SKM-1 (cell line): ENCODE data around the gene SNCG.
"Not testable (repeated sequence)": the region's sequence is repeated elsewhere in the genome, so short reads cannot be mapped to it uniquely, and the experiment has no call there.

Source experiments
- DNase-seq: peaks from one replicate; lab custom pipeline; 2025; ENCODE audit not compliant: unreplicated experiment; lab: John Stamatoyannopoulos, UW

Gene SNCG

GRCh38 chr10:86958116-86958900, at the start of gene SNCG:
TSS of gene SNCG (plus strand) at chr10:86958599. CDS start at chr10:86958698, 99 bp downstream.
- DNase-seq = no peak

GRCh38 chr10:86914734-86915133, 43.7 kb upstream of the SNCG start:
- no peak for DNase-seq

- DNase-seq = no peak
These were observed 40.4 kb upstream of the SNCG start for GRCh38 chr10:86918022-86918471.

- DNase-seq = no peak
These were observed 35.8 kb upstream of the SNCG start for GRCh38 chr10:86922553-86922961.

- DNase-seq = no peak
These were observed 28.7 kb upstream of the SNCG start for GRCh38 chr10:86929468-86930380.

GRCh38 chr10:86931872-86932271, 26.5 kb upstream of the SNCG start:
- no peak for DNase-seq

- no peak for DNase-seq
These were observed 25.7 kb upstream of the SNCG start for GRCh38 chr10:86932674-86933073.

- not testable (repeated sequence) for DNase-seq
These were observed 24.2 kb upstream of the SNCG start for GRCh38 chr10:86934162-86934711.

- DNase-seq = no peak
These were observed 21.5 kb upstream of the SNCG start for GRCh38 chr10:86936661-86937501.

- no peak for DNase-seq
These were observed 20.8 kb upstream of the SNCG start for GRCh38 chr10:86937502-86938154.

GRCh38 chr10:86938260-86938659, 20.1 kb upstream of the SNCG start:
- no peak for DNase-seq

GRCh38 chr10:86940076-86940475, 18.3 kb upstream of the SNCG start:
- DNase-seq = not testable (repeated sequence)

GRCh38 chr10:86940677-86941076, 17.7 kb upstream of the SNCG start:
- DNase-seq = no peak

GRCh38 chr10:86941426-86941825, 17.0 kb upstream of the SNCG start:
- no peak for DNase-seq

- DNase-seq = no peak
These were observed 16.4 kb upstream of the SNCG start for GRCh38 chr10:86941991-86942421.

- no peak for DNase-seq
These were observed 15.7 kb upstream of the SNCG start for GRCh38 chr10:86942441-86943315.

GRCh38 chr10:86943316-86944030, 14.9 kb upstream of the SNCG start:
- no peak for DNase-seq

GRCh38 chr10:86944031-86944419, 14.4 kb upstream of the SNCG start:
- DNase-seq = no peak

- DNase-seq = no peak
These were observed 13.9 kb upstream of the SNCG start for GRCh38 chr10:86944471-86944870.
